WTC11 (cell line): ENCODE data around the gene PNMT. TPM values are rescaled to one million over a fixed set of nuclear protein-coding genes. Genes with fewer than 3 reads are reported as not detected.

Experiments
- ATAC-seq: fragments of 200-7000 bp; cut with Tn5 transposase; 2 replicates; pipeline ENCODE4 v1.10.0; 2021; ENCODE audit warnings: mild to moderate bottlenecking, moderate library complexity
- CTCF ChIA-PET: fragments of 300-600 bp; sonication (Branson Sonifier 250); formaldehyde crosslinking; loops from one replicate; lab custom pipeline; 2021; ENCODE audit warnings: antibody characterized with exemption; lab: Charles Lee
- POLR2A ChIA-PET: fragments of 350-600 bp; sonication (Branson Sonifier 250); formaldehyde crosslinking; loops from one replicate; lab custom pipeline; 2021; ENCODE audit warnings: antibody characterized with exemption; lab: Charles Lee
- DNase-seq: peaks from one replicate; pipeline ENCODE4 v3.0.0; 2021; ENCODE audit warnings: low spot score
- H3K27ac Mint-ChIP-seq: 2 replicates; pipeline ENCODE4 v1.8.0; 2021; ENCODE audit warnings: mixed read lengths
- H3K27me3 Mint-ChIP-seq: 2 replicates; pipeline ENCODE4 v1.8.0; 2021; ENCODE audit warnings: low read depth, mild to moderate bottlenecking, moderate library complexity, mixed read lengths
- H3K36me3 Mint-ChIP-seq: 2 replicates; pipeline ENCODE4 v1.8.0; 2021; ENCODE audit warnings: mixed read lengths
- H3K4me1 Mint-ChIP-seq: 2 replicates; pipeline ENCODE4 v1.8.0; 2022; ENCODE audit warnings: mixed read lengths
- H3K4me3 Mint-ChIP-seq: 2 replicates; pipeline ENCODE4 v1.8.0; 2021; ENCODE audit warnings: mild to moderate bottlenecking, moderate library complexity, mixed read lengths
- H3K9me3 Mint-ChIP-seq: 2 replicates; pipeline ENCODE4 v1.8.0; 2021; ENCODE audit warnings: mixed read lengths
- CREB1 ChIP-seq: sonication (generic); formaldehyde crosslinking; IDR thresholded peaks from 2 replicates; pipeline ENCODE4 v1.8.0; 2023; ENCODE audit warnings: mild to moderate bottlenecking, missing genetic modification reagents
- CTCF ChIP-seq: fragments of 200-600 bp; IDR thresholded peaks from 2 replicates; pipeline ENCODE4 v1.8.0; 2022; ENCODE audit warnings: antibody characterized with exemption
- FOXP1 ChIP-seq: sonication (generic); formaldehyde crosslinking; IDR thresholded peaks from 2 replicates; pipeline ENCODE4 v1.8.0; 2022; ENCODE audit warnings: missing genetic modification reagents, mild to moderate bottlenecking, moderate library complexity, borderline replicate concordance
- GABPB1 ChIP-seq: sonication (generic); formaldehyde crosslinking; IDR thresholded peaks from 2 replicates; pipeline ENCODE4 v1.8.1; 2023; ENCODE audit warnings: mild to moderate bottlenecking, missing genetic modification reagents
- KAT7 ChIP-seq: sonication (generic); formaldehyde crosslinking; IDR thresholded peaks from 2 replicates; pipeline ENCODE4 v1.8.1; 2023; ENCODE audit warnings: missing genetic modification reagents, mild to moderate bottlenecking, borderline replicate concordance
- NFYB ChIP-seq: sonication (generic); formaldehyde crosslinking; conservative IDR thresholded peaks from 2 replicates; pipeline ENCODE4 v1.8.0; 2022; ENCODE audit warnings: low read depth, missing genetic modification reagents
- RELA ChIP-seq: sonication (generic); formaldehyde crosslinking; IDR thresholded peaks from 2 replicates; pipeline ENCODE4 v1.8.1; 2022; ENCODE audit warnings: missing genetic modification reagents, mild to moderate bottlenecking, borderline replicate concordance
- TP53 ChIP-seq: sonication (generic); formaldehyde crosslinking; IDR thresholded peaks from 2 replicates; pipeline ENCODE4 v1.8.1; 2023; ENCODE audit warnings: mild to moderate bottlenecking, missing genetic modification reagents
- ZBTB21 ChIP-seq: sonication (generic); formaldehyde crosslinking; IDR thresholded peaks from 2 replicates; pipeline ENCODE4 v1.8.1; 2023; ENCODE audit warnings: mild to moderate bottlenecking, missing genetic modification reagents, borderline replicate concordance
- ZBTB43 ChIP-seq: sonication (generic); formaldehyde crosslinking; IDR thresholded peaks from 2 replicates; pipeline ENCODE4 v1.8.1; 2023; ENCODE audit warnings: mild to moderate bottlenecking, missing genetic modification reagents
- ZNF138 ChIP-seq: sonication (generic); formaldehyde crosslinking; conservative IDR thresholded peaks from 2 replicates; pipeline ENCODE4 v1.8.1; 2022; ENCODE audit warnings: mild to moderate bottlenecking, moderate library complexity, missing genetic modification reagents
- ZNF317 ChIP-seq: sonication (generic); formaldehyde crosslinking; IDR thresholded peaks from 2 replicates; pipeline ENCODE4 v1.8.1; 2023; ENCODE audit warnings: low read depth, mild to moderate bottlenecking, moderate library complexity, missing genetic modification reagents, borderline replicate concordance
- ZNF396 ChIP-seq: fragments of 250-450 bp; sonication (Bioruptor Pico); IDR thresholded peaks from 2 replicates; pipeline ENCODE4 v1.8.0; 2021; ENCODE audit warnings: mild to moderate bottlenecking, moderate library complexity, borderline replicate concordance
- ZNF423 ChIP-seq: fragments of 250-450 bp; sonication (Bioruptor Pico); IDR thresholded peaks from 2 replicates; pipeline ENCODE4 v2.1.2; 2022; ENCODE audit warnings: mild to moderate bottlenecking, moderate library complexity
- total RNA-seq: library from RNA; stranded (reverse); gene quantifications from 3 replicates; pipeline ENCODE4 v1.2.3, GENCODE V29; 2021

The PNMT gene
- total RNA-seq, 1 experiment from 2014 or later = 3.1 TPM

GRCh38 chr17:39671651-39672521 lies 3.6 kb downstream of the PNMT start:
- peaks cover 34% of the 10 kb centered on the region for H3K27me3 Mint-ChIP-seq
- ChIA-PET CTCF (interaction anchor here (0.6 to 18.0 kb wide), 38 partner anchors 9 to 221 kb away, joined by 3 to 876 read pairs (median 5); partner anchors contain the start of genes ERBB2, MED1, MIEN1 and PGAP3), POLR2A (interaction anchor here (1.5 kb wide), 1 partner anchor 48 kb away, joined by 4 read pairs; no protein-coding TSS in a partner anchor)
- no peaks in the 10 kb centered on the region for H3K36me3 Mint-ChIP-seq
- ATAC-seq (peak; percentile 58), DNase-seq (peak; percentile 80)
- no peak overlapping the region for H3K4me3 Mint-ChIP-seq
- no peaks in the 10 kb centered on the region for H3K9me3 Mint-ChIP-seq
- H3K27ac Mint-ChIP-seq = no peak overlapping the region; the same call in 1 of the 2 replicates
- H3K4me1 Mint-ChIP-seq = peaks cover 25% of the 10 kb centered on the region
- no peak for TF ChIP-seq ZBTB43 (CRISPR knock-in tag)
- no peak for TF ChIP-seq ZNF396 (CRISPR knock-in tag)
- TF ChIP-seq CTCF = peak; percentile 61
- no peak for TF ChIP-seq ZNF138 (CRISPR knock-in tag)
- 0 out of 2 replicates have a peak, but pooled peaks have one; percentile 35 for TF ChIP-seq ZNF423 (CRISPR knock-in tag)
- TF ChIP-seq ZBTB21 (CRISPR knock-in tag) = 0 out of 2 replicates have a peak, but pooled peaks have one; percentile 72
- TF ChIP-seq GABPB1 (CRISPR knock-in tag) = 0 out of 2 replicates have a peak, but pooled peaks have one; percentile 38
- TF ChIP-seq TP53 (CRISPR knock-in tag) = 0 out of 2 replicates have a peak, but pooled peaks have one; percentile 63
- TF ChIP-seq CREB1 = no peak
- 0 out of 2 replicates have a peak, but pooled peaks have one; percentile 1 for TF ChIP-seq KAT7
- TF ChIP-seq ZNF317 (CRISPR knock-in tag) = peak; percentile 71; the same call in 1 of the 2 replicates
- 0 out of 2 replicates have a peak, but pooled peaks have one; percentile 56 for TF ChIP-seq FOXP1 (CRISPR knock-in tag)

- Mint-ChIP-seq H3K4me3 (no peak overlapping the region), H3K27ac (no peak overlapping the region), H3K27me3 (peaks cover 26% of the 10 kb centered on the region), H3K9me3 (no peaks in the 10 kb centered on the region), H3K36me3 (no peaks in the 10 kb centered on the region), H3K4me1 (peaks cover 27% of the 10 kb centered on the region)
- POLR2A ChIA-PET = interaction anchor here (1.5 kb wide), 1 partner anchor 49 kb away, joined by 4 read pairs; no protein-coding TSS in a partner anchor
- DNase-seq (no peak), ATAC-seq (no peak)
- CTCF ChIA-PET = interaction anchor here (0.7 to 18.0 kb wide), 26 partner anchors 8 to 145 kb away, joined by 3 to 876 read pairs (median 6); partner anchors contain the start of genes PGAP3 and PPP1R1B
- TF ChIP-seq RELA (CRISPR knock-in tag) (0 out of 2 replicates have a peak, but pooled peaks have one; percentile 39), NFYB (CRISPR knock-in tag) (no peak), CTCF (peak; percentile 5; the same call in 1 of the 2 replicates)
Measured at GRCh38 chr17:39672522-39673334, 4.5 kb downstream of the PNMT start.
